Activated CD4-positive, alpha-beta T cell treated with anti-CD3 and anti-CD28 coated beads for 1 hour (primary cell): ENCODE measurements around the gene DGCR6L.
"Not testable (repeated sequence)": the region's sequence is repeated elsewhere in the genome, so short reads cannot be mapped to it uniquely, and the experiment has no call there.

ENCODE experiments used
- DNase-seq: peaks from one replicate; pipeline ENCODE4 v3.0.0-alpha.2; 2020

Gene DGCR6L

GRCh38 chr22:20272174-20272573, 47.7 kb downstream of the DGCR6L start:
- DNase-seq, result no peak

DNA sequence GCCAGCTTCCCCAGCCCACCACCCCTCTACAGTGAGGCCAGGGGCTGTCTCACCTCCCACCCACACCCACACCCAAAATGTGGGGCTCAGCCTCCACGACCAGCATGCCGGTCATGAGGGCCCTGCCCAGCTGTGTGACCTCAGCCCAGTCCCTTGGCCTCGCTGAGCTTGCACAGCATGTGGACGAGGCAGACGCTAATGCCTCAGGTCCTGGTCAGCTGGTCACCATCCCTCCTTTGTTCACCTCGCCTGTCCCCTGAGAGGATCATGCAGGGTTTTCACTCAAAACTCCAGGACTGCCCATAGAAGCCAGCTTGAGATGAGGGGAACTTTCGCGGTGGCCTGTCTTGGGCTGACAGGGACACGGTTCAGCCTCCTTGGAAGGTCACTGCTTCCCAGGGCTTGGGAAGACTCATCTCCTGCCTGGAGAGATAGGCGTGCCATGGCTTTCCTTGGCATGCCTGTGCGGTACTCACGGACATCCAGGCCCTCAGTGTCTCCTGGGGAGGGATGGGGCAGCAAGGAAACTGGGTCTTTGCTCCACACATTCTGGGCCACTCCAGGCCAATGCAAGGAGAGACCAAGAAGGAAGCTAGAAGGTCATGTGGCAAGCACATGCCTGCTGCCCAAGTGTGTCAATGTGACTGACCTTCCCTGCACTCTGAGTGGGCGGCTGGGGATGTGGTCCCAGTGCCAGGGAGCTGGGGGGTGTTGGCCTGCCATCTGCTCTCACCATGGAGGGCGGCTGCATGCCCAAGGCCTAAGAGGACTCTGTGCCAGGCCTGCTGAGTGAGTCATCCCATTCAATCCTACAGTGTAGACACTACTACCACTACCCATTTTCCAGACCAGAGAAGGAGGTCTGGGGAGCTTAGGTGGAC, 48.5 kb downstream of the DGCR6L start:
- DNase-seq, result no peak

- not testable (repeated sequence) for DNase-seq
These were observed 49.4 kb downstream of the DGCR6L start for GRCh38 chr22:20270190-20271113.

- DNase-seq, result not testable (repeated sequence)
These were observed 50.2 kb downstream of the DGCR6L start for GRCh38 chr22:20269673-20270072.

- DNase-seq, result not testable (repeated sequence)
These were observed 50.7 kb downstream of the DGCR6L start for GRCh38 chr22:20269201-20269600.

DNA sequence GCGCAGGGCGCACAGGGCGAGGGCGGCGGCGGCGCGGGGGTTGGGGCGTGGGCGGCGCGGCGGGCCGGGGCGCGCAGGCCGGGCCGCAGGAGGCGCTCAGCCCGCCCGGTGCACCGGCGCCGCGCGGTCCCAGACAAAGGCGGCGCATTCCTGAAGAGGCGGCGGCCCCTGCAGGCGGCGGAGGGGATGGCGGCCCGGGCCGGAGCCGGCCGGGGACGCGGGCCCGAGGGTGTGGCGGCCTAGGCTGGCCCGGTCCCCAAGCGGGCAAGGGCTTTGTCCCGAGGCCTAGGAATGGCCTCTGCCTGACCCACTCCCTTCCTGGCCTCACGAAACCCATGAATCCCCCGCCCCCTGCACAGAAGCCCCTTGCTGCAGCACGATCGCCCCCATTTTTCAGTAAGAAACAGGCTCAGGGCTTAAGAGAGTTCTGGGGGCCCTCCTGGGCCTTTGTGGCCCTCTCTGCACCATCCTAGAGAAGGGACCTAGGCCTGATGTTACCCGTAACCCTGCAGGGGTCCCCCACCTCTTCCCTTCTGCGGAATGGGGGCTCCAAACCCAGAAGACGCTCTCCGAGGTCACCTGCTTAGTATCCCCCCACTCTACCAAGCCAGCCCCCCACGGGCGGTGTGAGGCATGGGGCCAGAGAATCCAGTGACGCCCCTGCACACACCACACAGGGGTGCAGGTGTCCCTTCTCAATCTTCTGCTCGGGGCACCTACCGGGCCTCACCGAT, 51.4 kb downstream of the DGCR6L start, which contains the start of gene RTN4R:
RTN4R (minus strand) TSS at position 40 of the 734 bp plus-strand sequence. CDS start 226 bp downstream, outside the sequence.
- peak; percentile 24 for DNase-seq

- no peak for DNase-seq
These were observed 52.2 kb downstream of the DGCR6L start for GRCh38 chr22:20267441-20268278.

DNA sequence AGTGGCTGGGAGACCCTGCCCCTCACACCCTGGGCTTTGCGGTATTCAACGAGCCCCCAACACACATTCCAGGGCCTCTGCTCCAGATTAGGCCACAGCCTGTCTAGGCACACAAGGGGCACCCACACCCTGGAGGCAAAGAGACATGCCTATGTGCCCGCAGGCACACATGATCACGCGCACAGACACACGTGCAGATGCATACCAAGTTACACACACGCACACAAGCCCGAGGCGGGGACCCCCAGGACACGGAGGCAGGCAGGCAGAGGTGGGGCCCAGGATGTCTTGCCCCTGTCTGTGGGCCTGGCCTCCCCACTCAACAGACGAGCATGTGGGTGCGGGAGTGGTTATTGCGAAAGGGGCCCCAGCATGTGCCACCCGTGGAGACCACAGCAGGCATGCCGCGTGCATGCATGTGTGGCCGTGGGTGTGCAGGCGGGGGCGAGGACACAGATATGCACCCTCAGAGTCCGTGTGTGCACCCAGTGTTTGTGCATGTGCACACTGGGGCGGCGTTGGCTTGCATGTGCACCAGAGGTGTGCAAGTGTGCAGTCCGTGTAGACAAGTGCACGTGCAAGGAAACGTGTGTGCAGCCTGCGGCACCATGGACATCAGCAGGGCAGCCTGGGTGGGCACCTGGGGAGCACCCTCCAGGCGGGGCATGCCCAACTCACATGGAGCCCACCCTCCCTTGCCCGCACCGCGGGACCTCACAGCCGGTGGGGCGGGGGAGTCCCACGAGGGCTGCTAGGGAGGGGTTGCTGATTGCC, 53.0 kb downstream of the DGCR6L start:
- not testable (repeated sequence) for DNase-seq

GRCh38 chr22:20265772-20266666, 53.8 kb downstream of the DGCR6L start:
- not testable (repeated sequence) for DNase-seq

DNA sequence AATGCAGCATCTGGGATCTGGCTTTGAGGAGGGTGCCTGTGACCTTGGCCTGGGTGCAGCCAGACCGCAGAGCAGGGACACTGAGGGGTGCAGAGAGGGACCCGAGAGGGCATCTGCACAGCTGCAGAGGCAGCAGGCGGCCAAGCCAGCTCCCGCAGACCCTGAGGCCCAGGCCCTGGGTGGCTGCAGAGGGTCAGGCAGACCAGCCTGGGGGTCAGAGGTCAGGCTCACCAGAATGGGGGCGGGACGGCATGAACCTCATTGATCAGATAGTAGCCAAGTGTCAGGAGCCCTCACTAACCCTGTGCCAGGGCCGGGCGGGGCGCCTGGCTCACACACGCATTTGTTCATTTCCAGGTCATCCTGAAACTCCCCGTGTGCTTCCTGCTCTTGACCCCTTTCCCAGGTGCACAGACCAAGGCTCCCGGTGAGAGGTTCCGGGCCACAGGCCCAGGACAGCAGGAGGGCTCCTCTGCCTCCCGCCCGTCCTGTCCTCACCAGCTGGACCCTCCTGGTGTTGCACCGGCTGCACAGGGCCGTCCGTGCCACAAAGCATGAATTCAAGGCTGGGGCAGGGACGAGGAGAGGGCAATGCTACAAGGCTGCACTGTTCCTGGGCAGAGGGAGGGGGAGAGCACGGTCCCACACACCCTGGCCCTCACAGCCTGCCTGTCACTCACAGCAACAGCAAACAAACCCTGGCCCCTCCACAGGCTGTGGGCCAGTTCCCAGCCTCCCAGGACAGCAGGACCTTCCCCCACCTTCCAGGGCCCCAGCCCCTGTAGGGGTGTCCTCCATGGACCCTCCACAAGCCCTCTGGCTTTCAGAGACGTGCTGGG, 55.0 kb downstream of the DGCR6L start:
- no peak for DNase-seq
